Measurements from ENCODE around the gene LATS1. TPM values are rescaled to one million over a fixed set of nuclear protein-coding genes. Genes with fewer than 3 reads are reported as not detected.
"Not testable (repeated sequence)": the region's sequence is repeated elsewhere in the genome, so short reads cannot be mapped to it uniquely, and the experiment has no call there.

The LATS1 gene
- total and polyA plus RNA-seq, 8 donors, result 3.8 to 109 (median 18.8) TPM

- Histone ChIP-seq H3K27me3 (no peaks in the 10 kb centered on the region), H3K27ac (peak within 1 kb of the TSS; percentile 74 to 84 (median 82)), H3K4me3 (peak within 1 kb of the TSS; percentile 62 to 91 (median 68)), H3K36me3 (peaks cover 19 to 28% (median 22%) of the 10 kb centered on the region in 4 donors), H3K9me3 (no peaks in the 10 kb centered on the region), H3K4me1 (peaks cover 8 to 38% (median 31%) of the 10 kb centered on the region in 4 donors)
- 4 to 6% (median 4%) methylated on average over 36 to 41 of the region's 41 CpGs for WGBS, 5 donors
- intact Hi-C loops (cut with DNase I; ENCODE audit: low total_unique reads), result no loop called here
- TF ChIP-seq CTCF (IDR thresholded peaks at IDR 0.05) (peak in 6 of 7 experiments; percentile 4 to 83 (median 70)), POLR2AphosphoS5 (IDR thresholded peaks at IDR 0.05) (peak; percentile 77 to 97 (median 84)), EP300 (IDR thresholded peaks at IDR 0.05) (no peak)
- DNase-seq, result peak; percentile 92 to 98
Observed at GRCh38 chr6:149746147-149746946, 28.4 kb upstream of the LATS1 start, which contains the start of gene NUP43. Gene NUP43 (minus strand): TSS chr6:149746529. CDS start chr6:149746495, 34 bp downstream.

GRCh38 chr6:149745252-149745651 lies 27.4 kb upstream of the LATS1 start:
- H3K9me3 ChIP-seq; H3K27ac ChIP-seq; DNase-seq; H3K27me3 ChIP-seq; intact Hi-C loops (cut with DNase I; ENCODE audit: low total_unique reads): not testable (repeated sequence)
- Histone ChIP-seq H3K4me1 (peaks cover 0 to 27% (median 20%) of the 10 kb centered on the region in 4 donors), H3K36me3 (peaks cover 30 to 39% (median 33%) of the 10 kb centered on the region in 4 donors), H3K4me3 (peak overlapping the region; percentile 62 to 91 (median 68))
- 66 to 79% (median 75%) methylated on average over 10 of the region's 10 CpGs for WGBS, 5 donors

GRCh38 chr6:149734915-149735314 lies 17.0 kb upstream of the LATS1 start:
- Histone ChIP-seq H3K4me3 (no peak overlapping the region), H3K27ac (no peak overlapping the region), H3K9me3 (no peaks in the 10 kb centered on the region), H3K36me3 (peaks cover 33 to 100% (median 99%) of the 10 kb centered on the region in 4 donors), H3K4me1 (no peaks in the 10 kb centered on the region), H3K27me3 (no peaks in the 10 kb centered on the region)
- 91 to 100% (median 100%) methylated on average over 1 of the region's 1 CpG for WGBS, 5 donors
- no peak for DNase-seq
- intact Hi-C loops (cut with DNase I; ENCODE audit: low total_unique reads), result no loop called here
- TF ChIP-seq POLR2A (IDR thresholded peaks at IDR 0.05) (no peak), POLR2AphosphoS5 (IDR thresholded peaks at IDR 0.05) (no peak), CTCF (IDR thresholded peaks at IDR 0.05) (no peak), EP300 (IDR thresholded peaks at IDR 0.05) (no peak)

- DNase-seq, result no peak
- Histone ChIP-seq H3K4me3 (no peak overlapping the region), H3K36me3 (peaks cover 31 to 100% (median 99%) of the 10 kb centered on the region in 4 donors), H3K27me3 (no peaks in the 10 kb centered on the region), H3K4me1 (peaks cover 0 to 10% (median 0%) of the 10 kb centered on the region in 4 donors), H3K9me3 (no peaks in the 10 kb centered on the region), H3K27ac (no peak overlapping the region)
- WGBS, 5 donors, result 92 to 100% (median 98%) methylated on average over 2 of the region's 2 CpGs
- no peak for TF ChIP-seq EP300 (IDR thresholded peaks at IDR 0.05)
- TF ChIP-seq CTCF (IDR thresholded peaks at IDR 0.05), result no peak
- no peak for TF ChIP-seq POLR2AphosphoS5 (IDR thresholded peaks at IDR 0.05)
- TF ChIP-seq POLR2A (IDR thresholded peaks at IDR 0.05), result no peak
- intact Hi-C loops (cut with DNase I; ENCODE audit: low total_unique reads), result no loop called here
Observed at GRCh38 chr6:149733089-149733720, 15.3 kb upstream of the LATS1 start.
